Thyroid gland (tissue), 4 donors: Measurements from ENCODE around the gene ING5. TPM values are rescaled to one million over a fixed set of nuclear protein-coding genes. Genes with fewer than 3 reads are reported as not detected.

Source experiments
- DNase-seq, 2 donors: peaks; one replicate each; pipeline ENCODE4 v3.0.0-alpha.2; 2019
- H3K27ac ChIP-seq, 3 donors: fragments of 200-600 bp; sonication (generic); 1 replicate in 2 of 3; 2 replicates in 1 of 3; pipeline ENCODE4 v1.5.1; 2016 to 2019; ENCODE audit warnings: mild to moderate bottlenecking in 1 of 3, moderate library complexity in 1 of 3
- H3K27me3 ChIP-seq: fragments of 200-600 bp; sonication (generic); one replicate; pipeline ENCODE4 v1.5.1; 2019
- H3K36me3 ChIP-seq, 2 donors: fragments of 200-600 bp; sonication (generic); one replicate each; pipeline ENCODE4 v1.5.1; 2016 to 2019
- H3K4me1 ChIP-seq, 2 donors: fragments of 200-600 bp; sonication (generic); one replicate each; pipeline ENCODE4 v1.5.1; 2017 to 2019
- H3K4me3 ChIP-seq, 3 donors: fragments of 200-600 bp; sonication (generic); replicated peaks in 1 of 3; 1 replicate in 2 of 3; 2 replicates in 1 of 3; pipeline ENCODE4 v1.5.1; 2016; ENCODE audit warnings: mild to moderate bottlenecking in 1 of 3
- H3K9me3 ChIP-seq: fragments of 200-600 bp; sonication (generic); one replicate; pipeline ENCODE4 v1.5.1; 2017
- POLR2A ChIP-seq, 2 donors: fragments of 450-650 bp; IDR thresholded peaks; one replicate each; pipeline ENCODE4 v1.6.1; 2017; ENCODE audit warnings: antibody characterized with exemption in 2 of 2, mild to moderate bottlenecking in 2 of 2, moderate library complexity in 1 of 2
- WGBS, 2 donors: methylation state at CpG; one replicate each; pipeline ENCODE4 v1.1.5; 2017; 5-methylcytosine and 5-hydroxymethylcytosine counted together
- intact Hi-C: fragments of 100-400 bp; cut with DNase I; formaldehyde crosslinking; loops from one replicate; pipeline ENCODE4 v1.15.1; 2023
- total RNA-seq, 4 donors: library from RNA; depleted of rRNA; stranded (reverse); fragments of >200 nt; gene quantifications; one replicate each; pipeline ENCODE4 v1.2.3, GENCODE V29; 2016
- TF ChIP-seq, protein P1 (sequence below), 6 experiments: fragments of 200-600 bp in 3 of 6; fragments of 450-650 bp in 3 of 6; sonication (generic) in 3 of 6; IDR thresholded peaks; one replicate each; pipeline ENCODE4 v1.5.1; 2016 to 2019; ENCODE audit warnings: antibody characterized with exemption in 6 of 6, mild to moderate bottlenecking in 2 of 6, inconsistent platforms in 1 of 6, moderate library complexity in 1 of 6

Gene ING5
- total RNA-seq, 4 donors from 2014 or later = 42.2 to 76.3 (median 59.9) TPM

DNA sequence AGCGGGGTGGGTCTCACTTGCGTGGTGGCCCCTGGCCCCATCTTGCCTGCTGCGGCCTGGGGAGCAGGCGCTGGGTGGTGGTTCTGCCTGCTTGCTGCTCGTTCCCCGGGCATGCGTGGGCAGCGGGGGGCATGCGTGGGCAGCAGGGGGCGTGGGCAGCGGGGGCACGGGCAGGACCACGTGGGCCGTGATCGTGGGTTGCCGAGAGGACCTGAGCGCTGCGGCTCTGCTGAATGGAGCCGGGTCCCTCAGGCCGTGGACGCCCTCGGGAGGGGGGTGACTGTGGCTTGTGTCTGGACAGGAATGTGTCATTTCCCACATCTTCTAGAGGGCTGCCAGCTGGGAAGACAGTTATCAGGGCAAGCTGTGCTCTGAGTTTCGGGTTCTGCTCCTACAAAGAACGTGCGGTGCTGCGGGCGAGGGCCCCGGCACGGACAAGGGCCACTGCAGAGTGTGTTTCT is 66.4 kb downstream of the ING5 start:
- H3K27ac ChIP-seq = no peak overlapping the region
- H3K9me3 ChIP-seq = no peaks in the 10 kb centered on the region
- intact Hi-C loops = no loop called here
- H3K27me3 ChIP-seq = no peaks in the 10 kb centered on the region
- peaks cover 0 to 9% of the 10 kb centered on the region in 2 donors for H3K4me1 ChIP-seq
- WGBS, 2 donors = 93 to 94% methylated on average over 20 to 23 of the region's 29 CpGs
- TF ChIP-seq POLR2A (IDR thresholded peaks at IDR 0.05) = no peak
- TF ChIP-seq, protein P1, sequence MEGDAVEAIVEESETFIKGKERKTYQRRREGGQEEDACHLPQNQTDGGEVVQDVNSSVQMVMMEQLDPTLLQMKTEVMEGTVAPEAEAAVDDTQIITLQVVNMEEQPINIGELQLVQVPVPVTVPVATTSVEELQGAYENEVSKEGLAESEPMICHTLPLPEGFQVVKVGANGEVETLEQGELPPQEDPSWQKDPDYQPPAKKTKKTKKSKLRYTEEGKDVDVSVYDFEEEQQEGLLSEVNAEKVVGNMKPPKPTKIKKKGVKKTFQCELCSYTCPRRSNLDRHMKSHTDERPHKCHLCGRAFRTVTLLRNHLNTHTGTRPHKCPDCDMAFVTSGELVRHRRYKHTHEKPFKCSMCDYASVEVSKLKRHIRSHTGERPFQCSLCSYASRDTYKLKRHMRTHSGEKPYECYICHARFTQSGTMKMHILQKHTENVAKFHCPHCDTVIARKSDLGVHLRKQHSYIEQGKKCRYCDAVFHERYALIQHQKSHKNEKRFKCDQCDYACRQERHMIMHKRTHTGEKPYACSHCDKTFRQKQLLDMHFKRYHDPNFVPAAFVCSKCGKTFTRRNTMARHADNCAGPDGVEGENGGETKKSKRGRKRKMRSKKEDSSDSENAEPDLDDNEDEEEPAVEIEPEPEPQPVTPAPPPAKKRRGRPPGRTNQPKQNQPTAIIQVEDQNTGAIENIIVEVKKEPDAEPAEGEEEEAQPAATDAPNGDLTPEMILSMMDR (IDR thresholded peaks at IDR 0.05) = no peak
- DNase-seq = no peak
- H3K36me3 ChIP-seq = peaks cover 0 to 5% of the 10 kb centered on the region in 2 donors
- H3K4me3 ChIP-seq = no peak overlapping the region

DNA sequence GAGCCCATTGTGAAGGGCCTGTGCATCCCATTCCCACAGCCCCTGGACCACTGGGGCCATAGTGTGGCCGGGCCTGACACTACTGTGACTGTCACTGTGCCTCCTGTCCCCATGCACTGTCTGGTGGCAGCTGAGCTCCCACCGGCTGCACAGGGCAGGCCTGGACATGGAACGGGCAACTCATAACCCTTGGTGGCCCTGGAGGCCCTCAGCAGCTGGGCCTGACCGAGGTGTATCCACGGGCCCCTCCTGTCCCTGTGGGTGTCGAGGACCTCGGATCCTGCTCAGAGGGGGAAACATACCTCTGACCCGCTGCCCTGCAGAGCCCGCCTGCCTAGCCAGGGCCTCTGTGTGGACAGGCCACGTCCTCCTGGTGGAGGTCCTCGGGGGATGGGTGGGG is 67.0 kb downstream of the ING5 start:
- no peaks in the 10 kb centered on the region for H3K27me3 ChIP-seq
- WGBS, 2 donors = 91 to 94% methylated on average over 2 to 7 of the region's 11 CpGs
- intact Hi-C loops = no loop called here
- H3K27ac ChIP-seq = no peak overlapping the region
- H3K4me3 ChIP-seq = no peak overlapping the region
- no peaks in the 10 kb centered on the region for H3K9me3 ChIP-seq
- H3K36me3 ChIP-seq = peaks cover 0 to 5% of the 10 kb centered on the region in 2 donors
- H3K4me1 ChIP-seq = peaks cover 0 to 9% of the 10 kb centered on the region in 2 donors
- DNase-seq = no peak
- TF ChIP-seq, protein P1 (IDR thresholded peaks at IDR 0.05) = no peak

DNA sequence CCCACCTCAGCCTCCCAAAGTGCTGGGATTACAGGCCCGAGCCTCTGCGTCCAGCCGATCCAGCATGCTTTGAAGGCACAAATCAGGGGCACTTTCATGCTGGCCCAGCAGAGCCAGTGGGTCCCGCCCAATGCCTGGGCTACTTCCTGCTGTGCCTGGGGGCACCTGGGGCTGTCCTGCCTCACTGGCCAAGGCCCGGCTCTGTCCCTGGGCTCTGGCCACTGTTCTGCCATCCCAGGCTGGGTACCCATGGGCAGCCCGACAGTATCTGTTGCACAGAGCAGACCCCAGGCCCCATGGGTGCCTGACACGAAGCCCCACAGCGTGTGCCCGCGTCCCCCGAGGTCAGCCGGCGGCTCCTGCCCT is 68.0 kb downstream of the ING5 start:
- intact Hi-C loops = no loop called here
- 93 to 94% methylated on average over 3 to 6 of the region's 13 CpGs for WGBS, 2 donors
- Histone ChIP-seq H3K9me3 (no peaks in the 10 kb centered on the region), H3K36me3 (no peaks in the 10 kb centered on the region), H3K4me3 (no peak overlapping the region), H3K27ac (no peak overlapping the region), H3K27me3 (no peaks in the 10 kb centered on the region), H3K4me1 (peaks cover 0 to 9% of the 10 kb centered on the region in 2 donors)
- TF ChIP-seq, protein P1 (IDR thresholded peaks at IDR 0.05) = no peak
- TF ChIP-seq POLR2A (IDR thresholded peaks at IDR 0.05) = no peak
- DNase-seq = no peak

DNA sequence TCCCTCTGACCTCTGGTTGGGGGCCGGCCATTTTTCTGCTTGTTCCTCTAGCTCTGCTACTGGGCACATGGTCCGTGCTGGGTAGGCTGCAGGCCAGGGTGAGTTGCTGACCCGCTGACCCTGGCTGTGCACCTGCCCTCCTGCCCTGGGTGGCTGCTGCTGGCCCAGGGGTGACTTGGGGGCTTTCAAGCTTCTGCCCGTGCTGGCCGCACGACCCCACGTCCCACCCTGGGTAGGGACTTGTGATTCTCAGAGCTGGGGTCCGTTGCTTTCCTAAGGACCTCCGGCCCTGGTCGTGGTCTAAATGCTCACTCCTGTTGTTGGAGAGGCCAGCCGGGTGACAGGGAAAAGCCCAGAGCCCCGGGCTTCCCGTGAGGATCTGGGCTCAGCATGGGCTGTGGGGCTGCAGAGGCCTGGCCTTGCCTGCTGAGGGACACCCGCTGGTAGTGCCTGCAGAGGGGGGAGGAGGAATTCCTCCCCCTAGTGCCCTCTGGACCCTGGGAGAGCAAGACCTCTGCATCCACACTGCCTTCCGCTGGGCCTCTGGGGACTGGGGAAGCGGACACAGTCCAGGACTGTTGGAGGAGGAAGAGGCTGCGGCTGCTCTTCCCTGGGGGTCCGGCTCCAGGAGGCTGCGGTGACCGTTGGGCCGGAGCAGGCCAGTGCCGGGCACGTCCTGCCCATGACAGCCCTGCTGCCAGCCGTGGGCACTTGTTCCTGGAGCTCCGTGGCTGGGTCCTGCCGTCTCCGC is 68.5 kb downstream of the ING5 start:
- TF ChIP-seq POLR2A (IDR thresholded peaks at IDR 0.05) = no peak
- TF ChIP-seq, protein P1 (IDR thresholded peaks at IDR 0.05) = no peak
- Histone ChIP-seq H3K4me1 (peaks cover 0 to 9% of the 10 kb centered on the region in 2 donors), H3K4me3 (no peak overlapping the region), H3K27me3 (no peaks in the 10 kb centered on the region), H3K9me3 (no peaks in the 10 kb centered on the region), H3K27ac (no peak overlapping the region), H3K36me3 (no peaks in the 10 kb centered on the region)
- intact Hi-C loops = no loop called here
- 44 to 76% methylated on average over 7 to 19 of the region's 27 CpGs for WGBS, 2 donors
- no peak for DNase-seq

DNA sequence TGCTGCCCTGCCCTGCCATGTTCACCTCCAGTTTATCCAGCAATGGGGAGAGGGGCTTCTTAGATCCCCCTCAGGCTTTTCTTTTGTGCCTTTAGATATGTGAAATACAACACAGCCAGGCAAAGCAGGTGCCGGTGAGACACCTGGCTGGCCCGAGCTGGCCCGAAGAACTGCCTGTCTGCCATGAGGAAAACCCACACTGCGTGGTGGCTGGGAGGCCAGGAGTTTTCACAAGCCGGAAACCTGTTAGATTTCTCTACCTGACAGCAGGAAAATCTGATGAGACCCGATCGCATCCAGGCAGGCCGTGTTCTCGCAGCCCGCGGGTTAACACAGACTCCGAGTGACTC is 69.1 kb downstream of the ING5 start:
- Histone ChIP-seq H3K36me3 (no peaks in the 10 kb centered on the region), H3K27ac (no peak overlapping the region), H3K4me1 (peaks cover 0 to 9% of the 10 kb centered on the region in 2 donors), H3K4me3 (no peak overlapping the region), H3K27me3 (no peaks in the 10 kb centered on the region), H3K9me3 (no peaks in the 10 kb centered on the region)
- WGBS, 2 donors = 92 to 93% methylated on average over 6 to 12 of the region's 12 CpGs
- no peak for DNase-seq
- intact Hi-C loops = no loop called here
- TF ChIP-seq, protein P1 (IDR thresholded peaks at IDR 0.05) = no peak
- TF ChIP-seq POLR2A (IDR thresholded peaks at IDR 0.05) = no peak
